Measurements from ENCODE around the gene DHRS2.

Gene DHRS2

GRCh38 chr14:23664207-23664885, 28.2 kb downstream of the DHRS2 start:
- H4K20me1 ChIP-seq (ENCODE audit: low read depth, low read length): no peaks in the 10 kb centered on the region
- H3K79me2 ChIP-seq (ENCODE audit: insufficient read depth, low read length): no peaks in the 10 kb centered on the region
- H3K9ac ChIP-seq (ENCODE audit: low read length): no peak overlapping the region
- H2AFZ ChIP-seq (ENCODE audit: low read depth, low read length, severe bottlenecking): no peak overlapping the region
- no peaks in the 10 kb centered on the region for H3K9me2 ChIP-seq (replicated peaks; ENCODE audit: insufficient read depth, low read length)
- H3K4me2 ChIP-seq (ENCODE audit: low read depth, low read length, poor library complexity, severe bottlenecking): no peak overlapping the region
- no peaks in the 10 kb centered on the region for H3K9me3 ChIP-seq (ENCODE audit: insufficient read depth, low read length)
- H3K36me3 ChIP-seq (ENCODE audit: low read length): no peaks in the 10 kb centered on the region
- H3K27ac ChIP-seq (ENCODE audit: low read depth, low read length): no peak overlapping the region
- H3K27me3 ChIP-seq (ENCODE audit: low read length): no peaks in the 10 kb centered on the region
- TF ChIP-seq CTCF (IDR thresholded peaks at IDR 0.05; ENCODE audit: insufficient read depth, low read length, poor library complexity, severe bottlenecking) (no peak), EZH2phosphoT487 (conservative IDR thresholded peaks at IDR 0.05; ENCODE audit: low read length) (no peak)
- no peak overlapping the region for H3K4me3 ChIP-seq (ENCODE audit: insufficient read depth, low read length, poor library complexity, severe bottlenecking)
- H3F3A ChIP-seq (ENCODE audit: insufficient read depth): no peaks in the 10 kb centered on the region

- H3K9me3 ChIP-seq (ENCODE audit: insufficient read depth, low read length): no peaks in the 10 kb centered on the region
- no peaks in the 10 kb centered on the region for H3K9me2 ChIP-seq (replicated peaks; ENCODE audit: insufficient read depth, low read length)
- H3K79me2 ChIP-seq (ENCODE audit: insufficient read depth, low read length): no peaks in the 10 kb centered on the region
- no peak overlapping the region for H3K4me3 ChIP-seq (ENCODE audit: insufficient read depth, low read length, poor library complexity, severe bottlenecking)
- H4K20me1 ChIP-seq (ENCODE audit: low read depth, low read length): no peaks in the 10 kb centered on the region
- no peaks in the 10 kb centered on the region for H3F3A ChIP-seq (ENCODE audit: insufficient read depth)
- H3K27me3 ChIP-seq (ENCODE audit: low read length): no peaks in the 10 kb centered on the region
- no peak overlapping the region for H3K4me2 ChIP-seq (ENCODE audit: low read depth, low read length, poor library complexity, severe bottlenecking)
- TF ChIP-seq CTCF (IDR thresholded peaks at IDR 0.05; ENCODE audit: insufficient read depth, low read length, poor library complexity, severe bottlenecking) (no peak), EZH2phosphoT487 (conservative IDR thresholded peaks at IDR 0.05; ENCODE audit: low read length) (no peak)
- H2AFZ ChIP-seq (ENCODE audit: low read depth, low read length, severe bottlenecking): no peak overlapping the region
- no peak overlapping the region for H3K27ac ChIP-seq (ENCODE audit: low read depth, low read length)
- H3K36me3 ChIP-seq (ENCODE audit: low read length): no peaks in the 10 kb centered on the region
- no peak overlapping the region for H3K9ac ChIP-seq (ENCODE audit: low read length)
Measured at GRCh38 chr14:23665302-23666016, 29.3 kb downstream of the DHRS2 start.

GRCh38 chr14:23667134-23667533, 31.0 kb downstream of the DHRS2 start:
- Histone ChIP-seq H3K9ac (ENCODE audit: low read length) (no peak overlapping the region), H3K79me2 (ENCODE audit: insufficient read depth, low read length) (no peaks in the 10 kb centered on the region), H3F3A (ENCODE audit: insufficient read depth) (no peaks in the 10 kb centered on the region), H4K20me1 (ENCODE audit: low read depth, low read length) (no peaks in the 10 kb centered on the region), H3K9me3 (ENCODE audit: insufficient read depth, low read length) (no peaks in the 10 kb centered on the region), H3K4me3 (ENCODE audit: insufficient read depth, low read length, poor library complexity, severe bottlenecking) (no peak overlapping the region), H3K9me2 (replicated peaks; ENCODE audit: insufficient read depth, low read length) (no peaks in the 10 kb centered on the region), H3K4me2 (ENCODE audit: low read depth, low read length, poor library complexity, severe bottlenecking) (no peak overlapping the region), H2AFZ (ENCODE audit: low read depth, low read length, severe bottlenecking) (no peak overlapping the region), H3K27me3 (ENCODE audit: low read length) (no peaks in the 10 kb centered on the region), H3K36me3 (ENCODE audit: low read length) (no peaks in the 10 kb centered on the region), H3K27ac (ENCODE audit: low read depth, low read length) (no peak overlapping the region)
- TF ChIP-seq EZH2phosphoT487 (conservative IDR thresholded peaks at IDR 0.05; ENCODE audit: low read length): no peak
- no peak for TF ChIP-seq CTCF (IDR thresholded peaks at IDR 0.05; ENCODE audit: insufficient read depth, low read length, poor library complexity, severe bottlenecking)

Data from SU-DHL-6 (cell line).